Activated CD4-positive, alpha-beta memory T cell treated with anti-CD3 and anti-CD28 coated beads, Interleukin-2, amount 10 ng/mL, durations not matched to agents 7 days and 5 days (primary cell): ENCODE measurements around the gene PIK3C3. TPM values are rescaled to one million over a fixed set of nuclear protein-coding genes. Genes with fewer than 3 reads are reported as not detected.
"Not testable (repeated sequence)": the region's sequence is repeated elsewhere in the genome, so short reads cannot be mapped to it uniquely, and the experiment has no call there.

ENCODE experiments used
- CTCF ChIA-PET: fragments of 350-600 bp; sonication (Branson Sonifier 250); formaldehyde crosslinking; loops from one replicate; lab custom pipeline; 2021; ENCODE audit warnings: antibody characterized with exemption, inconsistent platforms; lab: Charles Lee
- POLR2A ChIA-PET: fragments of 350-600 bp; sonication (Branson Sonifier 250); formaldehyde crosslinking; loops from one replicate; lab custom pipeline; 2021; ENCODE audit warnings: antibody characterized with exemption; lab: Charles Lee
- DNase-seq: peaks from one replicate; pipeline ENCODE4 v3.0.0-alpha.2; 2020
- H3K27ac Mint-ChIP-seq: one replicate; pipeline ENCODE4 v1.8.0; 2021; ENCODE audit warnings: mild to moderate bottlenecking, mixed read lengths
- H3K27me3 Mint-ChIP-seq: one replicate; pipeline ENCODE4 v1.8.0; 2021; ENCODE audit warnings: mixed read lengths
- H3K36me3 Mint-ChIP-seq: one replicate; pipeline ENCODE4 v1.8.0; 2021; ENCODE audit warnings: low read depth, mixed read lengths
- H3K4me1 Mint-ChIP-seq: one replicate; pipeline ENCODE4 v1.8.0; 2021; ENCODE audit warnings: mixed read lengths
- H3K4me3 Mint-ChIP-seq: one replicate; pipeline ENCODE4 v1.8.0; 2021; ENCODE audit warnings: mild to moderate bottlenecking, mixed read lengths
- H3K9me3 Mint-ChIP-seq: one replicate; pipeline ENCODE4 v1.8.0; 2021; ENCODE audit warnings: mixed read lengths
- total RNA-seq, 2 experiments: library from RNA; stranded (reverse); gene quantifications; one replicate each; pipeline ENCODE4 v1.2.3, GENCODE V29; 2021

PIK3C3 gene
- total RNA-seq, 2 experiments from 2014 or later: 58.2 to 59.8 TPM

GRCh38 chr18:42038936-42039335 lies 83.9 kb downstream of the PIK3C3 start:
- no peaks in the 10 kb centered on the region for H3K9me3 Mint-ChIP-seq
- no peak overlapping the region for H3K27ac Mint-ChIP-seq
- CTCF ChIA-PET: interaction anchor here (1.2 to 3.6 kb wide), 3 partner anchors 11 to 14 kb away, joined by 4 to 18 read pairs (median 9); no protein-coding TSS in a partner anchor
- H3K36me3 Mint-ChIP-seq: peaks cover 49% of the 10 kb centered on the region
- no peak overlapping the region for H3K4me3 Mint-ChIP-seq
- POLR2A ChIA-PET: no interaction called here
- H3K27me3 Mint-ChIP-seq: no peaks in the 10 kb centered on the region
- H3K4me1 Mint-ChIP-seq: peaks cover 8% of the 10 kb centered on the region
- no peak for DNase-seq

DNA sequence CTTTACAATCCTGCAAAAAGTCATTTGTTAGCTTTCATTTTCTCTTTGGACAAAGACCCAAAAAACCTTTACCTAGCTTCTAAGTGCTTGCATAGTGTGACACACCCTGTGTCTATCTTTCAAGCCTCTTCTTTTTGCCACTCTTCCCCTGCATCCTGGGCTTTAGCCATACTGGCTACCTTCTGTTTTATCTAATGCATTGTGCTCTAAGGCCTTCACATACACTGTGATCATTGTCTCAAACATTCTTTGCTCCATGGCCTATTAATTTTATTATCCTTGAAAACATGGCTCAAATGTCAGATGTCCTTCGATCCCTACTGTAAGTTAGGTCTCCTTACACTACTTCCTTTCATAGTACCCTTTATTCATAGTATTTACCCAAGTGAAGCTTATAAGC lies 84.4 kb downstream of the PIK3C3 start:
- peaks cover 47% of the 10 kb centered on the region for H3K36me3 Mint-ChIP-seq
- H3K27ac Mint-ChIP-seq: no peak overlapping the region
- ChIA-PET POLR2A (no interaction called here), CTCF (interaction anchor here (1.2 to 3.6 kb wide), 3 partner anchors 11 to 14 kb away, joined by 4 to 18 read pairs (median 9); no protein-coding TSS in a partner anchor)
- H3K4me1 Mint-ChIP-seq: peaks cover 8% of the 10 kb centered on the region
- no peak for DNase-seq
- H3K4me3 Mint-ChIP-seq: no peak overlapping the region
- H3K27me3 Mint-ChIP-seq: no peaks in the 10 kb centered on the region
- no peaks in the 10 kb centered on the region for H3K9me3 Mint-ChIP-seq

DNA sequence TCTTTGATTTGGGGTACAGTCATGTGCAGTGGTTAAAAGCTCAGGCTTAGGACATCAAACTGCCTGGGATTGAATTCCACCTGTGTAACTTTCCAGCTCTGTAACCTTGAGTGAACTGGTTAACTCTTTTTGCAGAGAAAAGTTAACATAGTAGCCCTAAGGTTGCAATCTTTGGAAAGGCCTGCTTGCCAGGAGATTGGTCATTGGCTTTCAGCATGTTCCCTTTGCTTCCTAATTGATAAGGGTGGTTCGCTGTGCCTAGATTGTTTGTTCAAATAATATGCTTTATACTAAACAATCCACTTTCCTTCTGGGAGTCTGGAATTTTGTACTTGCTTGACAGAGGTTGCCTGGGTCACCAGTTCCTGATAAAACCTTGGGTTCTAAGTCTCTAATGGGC lies 86.8 kb downstream of the PIK3C3 start:
- Mint-ChIP-seq H3K4me1 (peaks cover 11% of the 10 kb centered on the region), H3K4me3 (no peak overlapping the region), H3K9me3 (no peaks in the 10 kb centered on the region), H3K27me3 (no peaks in the 10 kb centered on the region), H3K27ac (no peak overlapping the region), H3K36me3 (peaks cover 48% of the 10 kb centered on the region)
- POLR2A ChIA-PET: no interaction called here
- DNase-seq: no peak
- CTCF ChIA-PET: interaction anchor here (1.4 kb wide), 1 partner anchor 14 kb away, joined by 3 read pairs; no protein-coding TSS in a partner anchor

- Mint-ChIP-seq H3K9me3 (no peaks in the 10 kb centered on the region), H3K36me3 (peaks cover 43% of the 10 kb centered on the region), H3K27me3 (no peaks in the 10 kb centered on the region), H3K4me3 (no peak overlapping the region), H3K4me1 (peaks cover 15% of the 10 kb centered on the region), H3K27ac (no peak overlapping the region)
- POLR2A ChIA-PET: no interaction called here
- CTCF ChIA-PET: interaction anchor here (0.7 to 1.1 kb wide), 4 partner anchors 8 to 69 kb away, joined by 3 to 4 read pairs (median 3); no protein-coding TSS in a partner anchor
- no peak for DNase-seq
These were observed 90.3 kb downstream of the PIK3C3 start for GRCh38 chr18:42045346-42045745.

DNA sequence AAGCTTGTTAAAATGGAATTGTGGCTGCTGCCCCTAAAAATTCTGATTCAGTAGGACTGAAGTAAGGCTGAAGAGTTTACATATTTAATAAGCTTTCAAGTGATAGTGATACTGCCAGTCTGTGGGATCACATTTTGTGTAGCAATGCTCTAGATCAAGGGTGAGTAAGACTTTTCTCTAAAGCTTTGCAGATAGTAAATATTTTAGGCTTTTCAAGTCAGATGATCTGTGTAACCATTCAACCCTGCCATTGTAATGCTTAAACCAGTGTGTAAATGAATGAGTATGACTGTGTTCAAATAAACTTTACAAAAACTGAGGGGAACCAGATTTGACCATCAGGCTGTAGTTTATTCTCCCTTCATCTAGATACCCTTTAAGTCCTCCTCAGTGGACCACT lies 92.7 kb downstream of the PIK3C3 start:
- Mint-ChIP-seq H3K4me1 (peaks cover 19% of the 10 kb centered on the region), H3K4me3 (no peak overlapping the region), H3K36me3 (peaks cover 41% of the 10 kb centered on the region), H3K27ac (no peak overlapping the region), H3K27me3 (no peaks in the 10 kb centered on the region), H3K9me3 (no peaks in the 10 kb centered on the region)
- POLR2A ChIA-PET: no interaction called here
- CTCF ChIA-PET: interaction anchor here (1.2 kb wide), 1 partner anchor 19 kb away, joined by 7 read pairs; no protein-coding TSS in a partner anchor
- DNase-seq: no peak

DNA sequence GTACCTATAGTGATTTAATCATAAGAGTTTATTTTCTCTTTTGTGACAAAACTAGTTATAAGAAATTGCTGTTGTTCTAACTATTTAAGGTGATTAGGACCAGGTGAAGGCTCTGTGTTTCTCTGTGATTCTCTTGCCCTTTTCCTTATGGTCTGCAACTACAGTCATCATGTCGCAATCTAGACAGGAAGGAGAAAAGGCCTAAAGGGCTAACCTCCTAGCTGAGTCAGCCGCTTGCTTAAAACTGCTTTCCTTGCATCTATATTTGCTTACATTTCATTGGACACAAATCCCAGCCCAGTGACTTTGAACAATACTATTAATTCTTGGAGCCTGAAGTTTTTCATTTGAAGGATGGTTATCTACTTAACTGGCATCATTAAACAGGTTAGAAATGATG lies 93.1 kb downstream of the PIK3C3 start:
- H3K27me3 Mint-ChIP-seq: no peaks in the 10 kb centered on the region
- DNase-seq: no peak
- peaks cover 41% of the 10 kb centered on the region for H3K36me3 Mint-ChIP-seq
- no peak overlapping the region for H3K4me3 Mint-ChIP-seq
- H3K9me3 Mint-ChIP-seq: no peaks in the 10 kb centered on the region
- ChIA-PET CTCF (interaction anchor here (1.2 kb wide), 1 partner anchor 20 kb away, joined by 7 read pairs; no protein-coding TSS in a partner anchor), POLR2A (no interaction called here)
- H3K27ac Mint-ChIP-seq: no peak overlapping the region
- peaks cover 22% of the 10 kb centered on the region for H3K4me1 Mint-ChIP-seq

DNA sequence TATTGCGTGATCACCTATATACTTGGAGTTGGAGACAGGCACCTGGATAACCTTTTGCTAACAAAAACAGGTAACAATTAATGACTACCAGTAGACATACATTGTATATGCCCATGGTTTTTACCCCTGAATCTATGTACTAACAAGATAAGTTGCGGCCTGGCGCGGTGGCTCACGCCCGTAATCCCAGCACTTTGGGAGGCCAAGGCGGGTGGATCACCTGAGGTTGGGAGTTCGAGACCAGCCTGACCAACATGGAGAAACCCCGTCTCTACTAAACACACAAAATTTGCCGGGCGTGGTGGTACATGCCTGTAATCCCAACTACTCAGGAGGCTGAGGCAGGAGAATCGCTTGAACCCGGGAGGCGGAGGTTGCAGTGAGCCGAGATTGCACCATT lies 94.5 kb downstream of the PIK3C3 start:
- Mint-ChIP-seq H3K4me1 (peaks cover 25% of the 10 kb centered on the region), H3K36me3 (peaks cover 38% of the 10 kb centered on the region)
- H3K4me3 Mint-ChIP-seq, POLR2A ChIA-PET, H3K27ac Mint-ChIP-seq, DNase-seq, H3K9me3 Mint-ChIP-seq, H3K27me3 Mint-ChIP-seq: not testable (repeated sequence)
- CTCF ChIA-PET: interaction anchor here (1.6 to 5.0 kb wide), 2 partner anchors 21 to 64 kb away, joined by 4 to 47 read pairs; no protein-coding TSS in a partner anchor

GRCh38 chr18:42051411-42051810 lies 96.4 kb downstream of the PIK3C3 start:
- Mint-ChIP-seq H3K27me3 (no peaks in the 10 kb centered on the region), H3K4me3 (no peak overlapping the region), H3K4me1 (peaks cover 22% of the 10 kb centered on the region), H3K36me3 (peaks cover 30% of the 10 kb centered on the region), H3K27ac (no peak overlapping the region), H3K9me3 (no peaks in the 10 kb centered on the region)
- CTCF ChIA-PET: interaction anchor here (0.8 to 5.5 kb wide), 7 partner anchors 8 to 63 kb away, joined by 3 to 47 read pairs (median 4); no protein-coding TSS in a partner anchor
- POLR2A ChIA-PET: no interaction called here
- DNase-seq: no peak

GRCh38 chr18:42052122-42052708 lies 97.2 kb downstream of the PIK3C3 start:
- H3K9me3 Mint-ChIP-seq: no peaks in the 10 kb centered on the region
- peaks cover 22% of the 10 kb centered on the region for H3K4me1 Mint-ChIP-seq
- H3K27ac Mint-ChIP-seq: no peak overlapping the region
- POLR2A ChIA-PET: interaction anchor here (1.0 kb wide), 1 partner anchor 26 kb away, joined by 4 read pairs; no protein-coding TSS in a partner anchor
- CTCF ChIA-PET: interaction anchor here (0.7 to 5.5 kb wide), 12 partner anchors 9 to 112 kb away, joined by 3 to 47 read pairs (median 4); no protein-coding TSS in a partner anchor
- H3K27me3 Mint-ChIP-seq: no peaks in the 10 kb centered on the region
- no peak overlapping the region for H3K4me3 Mint-ChIP-seq
- peaks cover 30% of the 10 kb centered on the region for H3K36me3 Mint-ChIP-seq
- DNase-seq: no peak

DNA sequence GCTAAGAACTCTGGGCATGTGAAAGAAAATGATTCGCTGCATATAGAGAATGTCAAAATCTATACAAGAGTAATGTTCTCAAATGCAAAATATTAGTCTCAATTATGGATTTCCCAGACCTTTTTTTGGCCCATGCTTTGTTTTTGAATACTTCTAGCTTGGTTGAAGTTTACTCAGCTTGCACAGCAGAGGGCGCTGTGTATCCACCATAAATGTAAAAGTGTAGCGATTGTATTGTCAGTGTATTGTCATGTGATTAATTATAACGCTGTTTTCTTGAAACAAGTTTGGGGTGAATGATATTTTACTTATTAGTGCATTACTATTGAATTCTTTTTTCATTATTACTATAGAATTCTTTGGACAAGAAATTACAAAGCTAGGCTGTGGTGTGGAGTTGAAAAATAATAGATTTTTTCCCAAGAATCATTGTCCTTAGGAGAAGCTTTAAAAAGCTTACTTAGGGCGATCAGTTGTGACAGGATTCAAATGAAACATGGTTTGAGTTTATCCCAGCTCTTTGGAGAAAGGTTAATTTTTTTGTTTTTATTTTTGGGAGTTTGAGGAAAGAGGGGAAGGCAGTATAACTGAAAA lies 98.3 kb downstream of the PIK3C3 start:
- peak; percentile 65 for DNase-seq
- H3K4me1 Mint-ChIP-seq: peaks cover 11% of the 10 kb centered on the region
- H3K4me3 Mint-ChIP-seq: no peak overlapping the region
- no peaks in the 10 kb centered on the region for H3K27me3 Mint-ChIP-seq
- peaks cover 29% of the 10 kb centered on the region for H3K36me3 Mint-ChIP-seq
- POLR2A ChIA-PET: interaction anchor here (0.7 to 1.5 kb wide), 7 partner anchors 12 to 61 kb away, joined by 3 to 4 read pairs (median 3); no protein-coding TSS in a partner anchor
- H3K27ac Mint-ChIP-seq: peak overlapping the region; percentile 4
- H3K9me3 Mint-ChIP-seq: no peaks in the 10 kb centered on the region
- CTCF ChIA-PET: interaction anchor here (0.6 to 5.5 kb wide), 30 partner anchors 8 to 1218 kb away, joined by 3 to 47 read pairs (median 4); no protein-coding TSS in a partner anchor

DNA sequence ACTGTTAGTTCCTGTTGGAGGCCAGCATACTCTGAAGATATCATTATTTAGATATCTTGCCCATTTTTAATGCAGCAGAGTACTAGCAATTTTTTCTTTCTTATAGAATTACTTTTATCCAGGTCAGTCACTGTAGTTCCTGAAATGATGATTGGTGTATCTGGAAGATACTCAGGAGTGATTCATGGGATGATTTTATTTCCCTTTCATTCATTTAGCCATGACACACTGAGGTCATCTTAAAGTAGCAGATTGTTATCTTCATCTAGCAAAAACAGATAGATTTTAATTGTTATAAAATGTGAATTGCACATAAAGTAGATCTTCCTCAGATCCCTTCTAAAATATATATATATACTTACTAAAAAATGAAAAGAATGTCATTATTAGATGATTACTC lies 109.1 kb downstream of the PIK3C3 start:
- Mint-ChIP-seq H3K9me3 (no peaks in the 10 kb centered on the region), H3K27me3 (no peaks in the 10 kb centered on the region), H3K27ac (no peak overlapping the region), H3K4me1 (peaks cover 13% of the 10 kb centered on the region), H3K4me3 (no peak overlapping the region), H3K36me3 (peaks cover 46% of the 10 kb centered on the region)
- DNase-seq: no peak
- ChIA-PET CTCF (interaction anchor here (4.7 kb wide), 1 partner anchor 11 kb away, joined by 16 read pairs; no protein-coding TSS in a partner anchor), POLR2A (no interaction called here)

DNA sequence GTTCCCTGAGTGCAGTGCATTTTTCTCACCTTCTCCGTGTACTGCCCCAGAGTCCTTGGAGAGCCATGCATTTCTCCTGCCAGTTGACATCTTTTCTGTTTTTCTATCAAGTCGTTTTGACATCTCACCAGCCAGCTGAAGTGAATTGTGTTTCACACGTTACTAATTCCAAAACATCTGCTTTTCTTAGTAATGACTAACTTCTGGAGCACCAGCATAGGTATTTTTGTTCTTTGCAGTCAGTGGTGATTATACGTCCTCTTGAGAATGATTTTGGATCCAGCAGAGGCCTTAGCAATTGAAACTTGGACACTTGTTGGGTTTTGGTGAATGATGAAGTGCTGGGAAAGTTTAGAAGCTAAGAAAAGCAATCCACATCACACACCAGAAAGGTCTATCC lies 112.5 kb downstream of the PIK3C3 start:
- H3K9me3 Mint-ChIP-seq: no peaks in the 10 kb centered on the region
- peak overlapping the region; percentile 4 for H3K27ac Mint-ChIP-seq
- peaks cover 61% of the 10 kb centered on the region for H3K36me3 Mint-ChIP-seq
- no peak overlapping the region for H3K4me3 Mint-ChIP-seq
- POLR2A ChIA-PET: interaction anchor here (0.5 kb wide), 1 partner anchor 89 kb away, joined by 3 read pairs; no protein-coding TSS in a partner anchor
- H3K4me1 Mint-ChIP-seq: peaks cover 15% of the 10 kb centered on the region
- DNase-seq: no peak
- CTCF ChIA-PET: interaction anchor here (4.7 kb wide), 1 partner anchor 14 kb away, joined by 16 read pairs; no protein-coding TSS in a partner anchor
- H3K27me3 Mint-ChIP-seq: no peaks in the 10 kb centered on the region

- CTCF ChIA-PET: interaction anchor here (0.9 to 3.7 kb wide), 3 partner anchors 15 to 46 kb away, joined by 3 to 33 read pairs (median 11); no protein-coding TSS in a partner anchor
- H3K9me3 Mint-ChIP-seq: no peaks in the 10 kb centered on the region
- H3K36me3 Mint-ChIP-seq: peaks cover 61% of the 10 kb centered on the region
These were observed 113.0 kb downstream of the PIK3C3 start for GRCh38 chr18:42068030-42068429.

More at GRCh38 chr18:42068030-42068429, 113.0 kb downstream of the PIK3C3 start:
- Mint-ChIP-seq H3K27me3 (no peaks in the 10 kb centered on the region), H3K4me3 (no peak overlapping the region), H3K27ac (no peak overlapping the region), H3K4me1 (peaks cover 15% of the 10 kb centered on the region)
- DNase-seq: no peak
- POLR2A ChIA-PET: no interaction called here
